Measurements from ENCODE around the gene MYO1B.
A peak's percentile ranks its signal among the peaks of the same experiment; 100 is the strongest.

- no peak for TF ChIP-seq EP300 (IDR thresholded peaks at IDR 0.05)
- TF ChIP-seq CTCF (IDR thresholded peaks at IDR 0.05), result peak in 1 of 6 experiments; percentile 19
- no peak for TF ChIP-seq POLR2A (IDR thresholded peaks at IDR 0.05)
- no peak for TF ChIP-seq POLR2AphosphoS5 (IDR thresholded peaks at IDR 0.05)
Measured at GRCh38 chr2:191369034-191369433, 123.8 kb downstream of the MYO1B start.

Measured in upper lobe of left lung (tissue), 4 donors.